HCT116 (cell line): ENCODE data around the gene GTPBP1.

Experiments used
- ATF3 ChIP-seq: IDR thresholded peaks from 2 replicates; pipeline ENCODE4 v1.6.1; 2012
- CTCF ChIP-seq, 3 experiments: fragments of 200-600 bp in 1 of 3; sonication (generic) in 1 of 3; IDR thresholded peaks in 2 of 3; conservative IDR thresholded peaks in 1 of 3; 2 replicates each; pipeline ENCODE4 v1.5.1; 2012 to 2017; ENCODE audit warnings: low read depth in 2 of 3, low read length in 2 of 3, antibody characterized with exemption in 1 of 3, borderline replicate concordance in 1 of 3, control low read depth in 1 of 3, mild to moderate bottlenecking in 1 of 3, mixed read lengths in 1 of 3, mixed run types in 1 of 3, moderate library complexity in 1 of 3; ENCODE audit not compliant: insufficient read depth in 1 of 3
- EZH2 ChIP-seq: fragments of 200-600 bp; sonication (generic); IDR thresholded peaks from 2 replicates; pipeline ENCODE4 v1.6.1; 2017; ENCODE audit warnings: antibody characterized with exemption, mixed run types
- JUND ChIP-seq: IDR thresholded peaks from 2 replicates; pipeline ENCODE4 v1.6.1; 2012
- POLR2A ChIP-seq: IDR thresholded peaks from 2 replicates; pipeline ENCODE4 v1.7.0; 2011; ENCODE audit warnings: borderline replicate concordance; ENCODE audit not compliant: insufficient read depth, insufficient read length; ENCODE audit errors: extremely low read depth
- POLR2AphosphoS5 ChIP-seq: IDR thresholded peaks from 2 replicates; pipeline ENCODE4 v1.6.1; 2011; ENCODE audit warnings: mild to moderate bottlenecking, low read depth, low read length, moderate library complexity
- RAD21 ChIP-seq: IDR thresholded peaks from 2 replicates; pipeline ENCODE4 v1.6.1; 2012; ENCODE audit warnings: low read depth, mild to moderate bottlenecking
- SP1 ChIP-seq: IDR thresholded peaks from 2 replicates; pipeline ENCODE4 v1.6.1; 2012; ENCODE audit warnings: low read depth

DNA sequence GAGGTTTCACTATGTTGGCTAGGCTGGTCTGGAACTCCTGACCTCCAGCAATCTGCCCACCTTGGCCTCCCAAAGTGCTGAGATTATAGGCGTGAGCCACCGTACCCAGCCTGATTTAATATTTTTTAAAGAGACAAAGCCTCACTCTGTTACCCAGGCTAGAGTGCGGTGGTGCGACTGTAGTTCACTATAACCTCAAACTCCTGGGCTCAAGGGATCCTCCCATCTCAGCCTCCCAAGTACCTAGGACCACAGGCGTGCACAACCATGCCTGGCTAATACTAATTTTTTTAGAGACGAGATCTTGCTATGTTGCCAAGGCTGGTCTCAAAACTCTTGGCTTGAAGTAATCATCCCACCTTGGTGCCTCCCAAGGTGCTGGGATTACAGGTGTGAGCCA is 13.5 kb downstream of the GTPBP1 start:
- TF ChIP-seq POLR2A (no peak), CTCF (IDR thresholded peaks at IDR 0.05 in 2 of 3, conservative IDR thresholded peaks at IDR 0.05 in 1 of 3; ENCODE audit: borderline replicate concordance in 1 of 3, insufficient read depth in 1 of 3, low read depth in 2 of 3, low read length in 2 of 3) (no peak), ATF3 (no peak), EZH2 (no peak), JUND (no peak), POLR2AphosphoS5 (no peak), SP1 (no peak), RAD21 (no peak)
